SK-N-SH (cell line): ENCODE results near the gene CPAMD8.

Experiments
- CHD2 ChIP-seq: fragments of 150-350 bp; IDR thresholded peaks from 2 replicates; pipeline ENCODE4 v1.6.1; 2018; ENCODE audit warnings: low read length; ENCODE audit not compliant: partially characterized antibody
- PBX3 ChIP-seq: IDR thresholded peaks from 2 replicates; pipeline ENCODE4; 2012
- RAD21 ChIP-seq: IDR thresholded peaks from 2 replicates; pipeline ENCODE4 v1.6.1; 2012; ENCODE audit warnings: mild to moderate bottlenecking, low read length

GRCh38 chr19:16859626-16860025 is 167.0 kb downstream of the CPAMD8 start:
- TF ChIP-seq PBX3, result no peak
- no peak for TF ChIP-seq RAD21
- no peak for TF ChIP-seq CHD2
